Esophagus muscularis mucosa (tissue), 4 donors: ENCODE data around the gene HNF1B. TPM values are rescaled to one million over a fixed set of nuclear protein-coding genes. Genes with fewer than 3 reads are reported as not detected.

Experiments used
- DNase-seq: peaks from one replicate; pipeline ENCODE4 v3.0.0-alpha.2; 2017; ENCODE audit errors: extremely low spot score
- H3K27ac ChIP-seq, 4 donors: fragments of 200-600 bp; sonication (generic); replicated peaks in 1 of 4; 1 replicate in 3 of 4; 2 replicates in 1 of 4; pipeline ENCODE4 v1.5.1; 2016 to 2019; ENCODE audit warnings: mild to moderate bottlenecking in 1 of 4
- H3K27me3 ChIP-seq, 4 donors: fragments of 200-600 bp; sonication (generic); one replicate each; pipeline versions ENCODE4 v1.5.1 to v1.6.0; 2016 to 2019
- H3K36me3 ChIP-seq, 4 donors: fragments of 200-600 bp; sonication (generic); one replicate each; pipeline ENCODE4 v1.5.1; 2016 to 2019
- H3K4me1 ChIP-seq, 4 donors: fragments of 200-600 bp; sonication (generic); one replicate each; pipeline ENCODE4 v1.5.1; 2016 to 2019
- H3K4me3 ChIP-seq, 4 donors: fragments of 200-600 bp; sonication (generic); 1 replicate in 2 of 4; 2 replicates in 2 of 4; pipeline ENCODE4 v1.5.1; 2016 to 2019; ENCODE audit warnings: mild to moderate bottlenecking in 4 of 4, moderate library complexity in 1 of 4
- H3K9me3 ChIP-seq, 4 donors: fragments of 200-600 bp; sonication (generic); 1 replicate in 3 of 4; 2 replicates in 1 of 4; pipeline ENCODE4 v1.5.1; 2016 to 2019
- EP300 ChIP-seq: sonication (generic); formaldehyde crosslinking; IDR thresholded peaks from one replicate; pipeline ENCODE4 v1.6.1; 2017; ENCODE audit warnings: antibody characterized with exemption
- POLR2A ChIP-seq: fragments of 450-650 bp; IDR thresholded peaks from one replicate; pipeline ENCODE4 v1.6.1; 2017; ENCODE audit warnings: antibody characterized with exemption, moderate library complexity, mild to moderate bottlenecking, low read depth
- POLR2AphosphoS5 ChIP-seq, 2 donors: sonication (generic); formaldehyde crosslinking; IDR thresholded peaks; one replicate each; pipeline ENCODE4 v1.6.1; 2017; ENCODE audit warnings: antibody characterized with exemption in 2 of 2
- WGBS: methylation state at CpG from one replicate; pipeline ENCODE4 v1.1.5; 2018; 5-methylcytosine and 5-hydroxymethylcytosine counted together
- intact Hi-C: fragments of 100-400 bp; cut with DNase I; formaldehyde crosslinking; loops from one replicate; pipeline ENCODE4 v1.15.1; 2023
- total RNA-seq, 4 donors: library from RNA; depleted of rRNA; stranded (reverse); fragments of >200 nt; gene quantifications; one replicate each; pipeline versions ENCODE4 v1.1.0 to v1.2.1, GENCODE V29; 2016
- TF ChIP-seq, protein P1 (sequence below), 3 experiments: fragments of 200-600 bp in 2 of 3; fragments of 450-650 bp in 1 of 3; sonication (generic) in 2 of 3; IDR thresholded peaks; one replicate each; pipeline ENCODE4 v1.5.1; 2017 to 2019; ENCODE audit warnings: antibody characterized with exemption in 3 of 3, mild to moderate bottlenecking in 2 of 3, moderate library complexity in 1 of 3

Gene HNF1B
- total RNA-seq, 4 donors from 2014 or later: not detected

DNA sequence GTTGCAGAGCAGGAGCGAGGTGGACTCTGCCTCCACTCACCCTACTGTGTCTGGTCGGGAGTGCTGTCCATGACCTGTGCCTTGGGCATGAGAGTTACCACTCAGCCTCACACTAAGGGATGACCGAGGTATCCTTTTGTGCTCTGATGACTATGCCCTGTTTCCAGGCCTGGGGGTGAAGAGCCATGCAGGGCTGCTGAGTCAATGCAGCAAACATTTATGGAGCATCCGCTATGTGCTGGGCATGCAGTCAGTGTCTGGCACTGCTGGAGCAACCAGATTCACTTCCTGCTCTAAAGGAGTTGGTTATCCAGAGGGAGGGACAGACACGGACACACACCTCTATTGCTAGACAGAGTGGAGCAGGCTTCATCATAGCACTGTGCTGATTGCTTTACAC lies 7.6 kb upstream of the HNF1B start:
- TF ChIP-seq POLR2A: no peak
- no peak for TF ChIP-seq EP300
- Histone ChIP-seq H3K4me3 (no peak overlapping the region), H3K36me3 (no peaks in the 10 kb centered on the region), H3K9me3 (no peaks in the 10 kb centered on the region), H3K4me1 (no peaks in the 10 kb centered on the region), H3K27me3 (peaks cover 0 to 54% (median 0%) of the 10 kb centered on the region in 4 donors), H3K27ac (no peak overlapping the region)
- 85% methylated on average over 5 of the region's 5 CpGs for WGBS
- intact Hi-C loops: no loop called here
- DNase-seq: no peak

GRCh38 chr17:37750768-37751475 lies 6.1 kb upstream of the HNF1B start:
- TF ChIP-seq, protein P1, sequence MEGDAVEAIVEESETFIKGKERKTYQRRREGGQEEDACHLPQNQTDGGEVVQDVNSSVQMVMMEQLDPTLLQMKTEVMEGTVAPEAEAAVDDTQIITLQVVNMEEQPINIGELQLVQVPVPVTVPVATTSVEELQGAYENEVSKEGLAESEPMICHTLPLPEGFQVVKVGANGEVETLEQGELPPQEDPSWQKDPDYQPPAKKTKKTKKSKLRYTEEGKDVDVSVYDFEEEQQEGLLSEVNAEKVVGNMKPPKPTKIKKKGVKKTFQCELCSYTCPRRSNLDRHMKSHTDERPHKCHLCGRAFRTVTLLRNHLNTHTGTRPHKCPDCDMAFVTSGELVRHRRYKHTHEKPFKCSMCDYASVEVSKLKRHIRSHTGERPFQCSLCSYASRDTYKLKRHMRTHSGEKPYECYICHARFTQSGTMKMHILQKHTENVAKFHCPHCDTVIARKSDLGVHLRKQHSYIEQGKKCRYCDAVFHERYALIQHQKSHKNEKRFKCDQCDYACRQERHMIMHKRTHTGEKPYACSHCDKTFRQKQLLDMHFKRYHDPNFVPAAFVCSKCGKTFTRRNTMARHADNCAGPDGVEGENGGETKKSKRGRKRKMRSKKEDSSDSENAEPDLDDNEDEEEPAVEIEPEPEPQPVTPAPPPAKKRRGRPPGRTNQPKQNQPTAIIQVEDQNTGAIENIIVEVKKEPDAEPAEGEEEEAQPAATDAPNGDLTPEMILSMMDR (IDR thresholded peaks at IDR 0.05): no peak
- TF ChIP-seq POLR2A (no peak), POLR2AphosphoS5 (IDR thresholded peaks at IDR 0.05) (no peak), EP300 (no peak)
- Histone ChIP-seq H3K27me3 (peaks cover 0 to 56% (median 2%) of the 10 kb centered on the region in 4 donors), H3K4me3 (no peak overlapping the region), H3K27ac (no peak overlapping the region), H3K4me1 (no peaks in the 10 kb centered on the region), H3K36me3 (no peaks in the 10 kb centered on the region), H3K9me3 (no peaks in the 10 kb centered on the region)
- intact Hi-C loops: no loop called here
- WGBS: 70% methylated on average over 10 of the region's 10 CpGs
- no peak for DNase-seq

DNA sequence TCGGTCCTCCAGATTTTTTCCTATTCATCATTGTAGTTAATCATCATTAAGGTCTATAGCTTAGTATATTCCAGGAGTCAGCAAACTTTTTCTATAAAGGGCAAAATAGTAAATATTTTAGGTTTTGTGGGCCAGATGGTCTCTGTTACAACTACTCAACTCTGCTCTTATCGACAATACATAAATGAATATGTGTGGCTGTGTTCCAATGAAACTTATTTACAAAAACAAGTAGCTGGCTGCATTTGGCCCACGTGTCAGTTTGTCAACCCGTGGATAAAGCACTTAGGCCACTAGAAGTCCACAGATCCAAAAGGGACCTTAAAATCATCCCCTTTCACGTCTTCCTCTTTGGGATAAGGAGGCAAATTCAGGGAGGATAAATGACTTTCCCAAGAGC lies 5.4 kb upstream of the HNF1B start:
- no peak for DNase-seq
- Histone ChIP-seq H3K36me3 (no peaks in the 10 kb centered on the region), H3K4me1 (peaks cover 0 to 3% (median 1%) of the 10 kb centered on the region in 4 donors), H3K27me3 (peaks cover 0 to 56% (median 5%) of the 10 kb centered on the region in 4 donors), H3K27ac (no peak overlapping the region), H3K4me3 (no peak overlapping the region), H3K9me3 (no peaks in the 10 kb centered on the region)
- intact Hi-C loops: no loop called here
- WGBS: 74% methylated on average over 5 of the region's 5 CpGs
- TF ChIP-seq, protein P1 (IDR thresholded peaks at IDR 0.05): no peak

- Histone ChIP-seq H3K4me1 (peaks cover 25 to 34% (median 32%) of the 10 kb centered on the region in 4 donors), H3K27ac (no peak overlapping the region), H3K36me3 (no peaks in the 10 kb centered on the region), H3K9me3 (no peaks in the 10 kb centered on the region), H3K4me3 (no peak overlapping the region), H3K27me3 (peaks cover 3 to 75% (median 36%) of the 10 kb centered on the region in 4 donors)
- TF ChIP-seq POLR2A (no peak), POLR2AphosphoS5 (IDR thresholded peaks at IDR 0.05) (no peak)
- 76% methylated on average over 2 of the region's 2 CpGs for WGBS
- DNase-seq: no peak
- intact Hi-C loops: loop anchor here (10.0 kb wide), 1 partner anchor 102 kb away; the partner anchor contains the start of gene DDX52
Observed at GRCh38 chr17:37747222-37747621, 2.4 kb upstream of the HNF1B start.

- intact Hi-C loops: loop anchor here (10.0 kb wide), 1 partner anchor 102 kb away; the partner anchor contains the start of gene DDX52
Observed at GRCh38 chr17:37746617-37747016, 1.8 kb upstream of the HNF1B start.

More at GRCh38 chr17:37746617-37747016, 1.8 kb upstream of the HNF1B start:
- Histone ChIP-seq H3K4me3 (no peak overlapping the region), H3K9me3 (no peaks in the 10 kb centered on the region), H3K4me1 (peaks cover 31 to 40% (median 38%) of the 10 kb centered on the region in 4 donors), H3K27ac (no peak overlapping the region), H3K27me3 (peaks cover 9 to 76% (median 42%) of the 10 kb centered on the region in 4 donors), H3K36me3 (no peaks in the 10 kb centered on the region)
- DNase-seq: no peak
- 64% methylated on average over 2 of the region's 2 CpGs for WGBS
- TF ChIP-seq, protein P1 (IDR thresholded peaks at IDR 0.05): no peak
- TF ChIP-seq POLR2A: no peak
- TF ChIP-seq POLR2AphosphoS5 (IDR thresholded peaks at IDR 0.05): no peak
- no peak for TF ChIP-seq EP300
